Gastrocnemius medialis (tissue), 4 donors: ENCODE data around the gene MAGEF1.

Experiments used
- POLR2A ChIP-seq, 2 donors: fragments of 450-650 bp; IDR thresholded peaks; one replicate each; pipeline ENCODE4 v1.6.1; 2017; ENCODE audit warnings: antibody characterized with exemption in 2 of 2, mild to moderate bottlenecking in 2 of 2, moderate library complexity in 2 of 2
- TF ChIP-seq, protein P1 (sequence below), 5 experiments: fragments of 450-650 bp in 3 of 5; fragments of 200-600 bp in 2 of 5; sonication (generic) in 2 of 5; IDR thresholded peaks in 4 of 5; conservative IDR thresholded peaks in 1 of 5; 1 replicate in 4 of 5; 2 replicates in 1 of 5; pipeline ENCODE4 v1.5.1; 2016 to 2019; ENCODE audit warnings: antibody characterized with exemption in 5 of 5, mild to moderate bottlenecking in 3 of 5, moderate library complexity in 3 of 5

DNA sequence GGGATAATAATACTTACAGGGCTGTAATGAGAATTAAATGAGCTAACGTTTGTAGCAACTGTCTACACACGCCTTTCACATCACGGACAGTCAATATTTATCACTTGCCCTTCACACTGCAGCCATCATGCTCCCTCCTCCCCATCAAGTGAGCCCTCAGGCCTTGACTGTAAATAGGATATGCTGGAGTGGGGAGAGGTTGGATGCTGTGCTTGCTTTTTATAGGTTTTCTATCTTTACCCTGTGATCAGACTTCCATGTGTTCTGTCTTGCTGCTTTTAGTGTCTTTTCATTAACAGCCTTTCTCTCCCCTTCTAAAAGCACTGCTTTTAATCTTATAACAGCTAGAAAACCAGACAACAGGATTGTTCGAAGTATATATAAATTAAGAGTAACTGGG, 12.8 kb upstream of the MAGEF1 start:
- TF ChIP-seq, protein P1, sequence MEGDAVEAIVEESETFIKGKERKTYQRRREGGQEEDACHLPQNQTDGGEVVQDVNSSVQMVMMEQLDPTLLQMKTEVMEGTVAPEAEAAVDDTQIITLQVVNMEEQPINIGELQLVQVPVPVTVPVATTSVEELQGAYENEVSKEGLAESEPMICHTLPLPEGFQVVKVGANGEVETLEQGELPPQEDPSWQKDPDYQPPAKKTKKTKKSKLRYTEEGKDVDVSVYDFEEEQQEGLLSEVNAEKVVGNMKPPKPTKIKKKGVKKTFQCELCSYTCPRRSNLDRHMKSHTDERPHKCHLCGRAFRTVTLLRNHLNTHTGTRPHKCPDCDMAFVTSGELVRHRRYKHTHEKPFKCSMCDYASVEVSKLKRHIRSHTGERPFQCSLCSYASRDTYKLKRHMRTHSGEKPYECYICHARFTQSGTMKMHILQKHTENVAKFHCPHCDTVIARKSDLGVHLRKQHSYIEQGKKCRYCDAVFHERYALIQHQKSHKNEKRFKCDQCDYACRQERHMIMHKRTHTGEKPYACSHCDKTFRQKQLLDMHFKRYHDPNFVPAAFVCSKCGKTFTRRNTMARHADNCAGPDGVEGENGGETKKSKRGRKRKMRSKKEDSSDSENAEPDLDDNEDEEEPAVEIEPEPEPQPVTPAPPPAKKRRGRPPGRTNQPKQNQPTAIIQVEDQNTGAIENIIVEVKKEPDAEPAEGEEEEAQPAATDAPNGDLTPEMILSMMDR (IDR thresholded peaks at IDR 0.05 in 4 of 5, conservative IDR thresholded peaks at IDR 0.05 in 1 of 5) = no peak
- no peak for TF ChIP-seq POLR2A (IDR thresholded peaks at IDR 0.05)
